HCT116 (cell line): ENCODE measurements around the gene PARVA. TPM values are rescaled to one million over a fixed set of nuclear protein-coding genes. Genes with fewer than 3 reads are reported as not detected.

Source experiments
- ATAC-seq: fragments of 200-7000 bp; cut with Tn5 transposase; 2 replicates; pipeline ENCODE4 v1.9.1; 2020; ENCODE audit warnings: mild to moderate bottlenecking, moderate library complexity
- BruUV-seq: library from RNA; stranded (reverse); fragments of 400-500 nt; replicated peaks from 2 replicates; lab custom pipeline; 2021; lab: Mats Ljungman, UMichigan
- CTCF ChIA-PET: fragments of 300-600 bp; sonication (Branson Sonifier 250); formaldehyde crosslinking; loops from one replicate; lab custom pipeline; 2021; ENCODE audit warnings: antibody characterized with exemption; lab: Charles Lee
- POLR2A ChIA-PET: fragments of 300-600, 350-600 bp; sonication (Branson Sonifier 250); formaldehyde crosslinking; loops from one replicate; lab custom pipeline; 2021; ENCODE audit warnings: antibody characterized with exemption; lab: Charles Lee
- RAD21 ChIA-PET, 2 experiments: fragments of 300-600 bp; sonication (Branson Sonifier 250); formaldehyde crosslinking; loops; one replicate each; lab custom pipeline; 2023; ENCODE audit warnings: low total read pairs in 2 of 2; ENCODE audit not compliant: uncharacterized antibody in 2 of 2, unreplicated experiment in 2 of 2, low non-redundant PET in 1 of 2; lab: Charles Lee
- DNase-seq: peaks from one replicate; pipeline ENCODE4 v3.0.0-alpha.2; 2010; ENCODE audit warnings: low read depth, low spot score
- H2AFZ ChIP-seq: fragments of 200-600 bp; shearing (Covaris generic), sonication (generic); 2 replicates; pipeline ENCODE4 v1.6.1; 2017; ENCODE audit warnings: low read depth, mixed run types, mixed read lengths, antibody characterized with exemption, low read length; ENCODE audit not compliant: poor library complexity, severe bottlenecking
- H3K27ac ChIP-seq: 2 replicates; pipeline ENCODE4 v1.5.1; 2012; ENCODE audit warnings: low read depth, low read length
- H3K27me3 ChIP-seq: fragments of 200-600 bp; sonication (generic); 2 replicates; pipeline ENCODE4 v1.6.1; 2016; ENCODE audit warnings: mixed run types, low read length, mixed read lengths; ENCODE audit not compliant: insufficient read depth
- H3K36me3 ChIP-seq, 2 experiments: fragments of 200-500 bp in 1 of 2; fragments of 200-600 bp in 1 of 2; sonication (Bioruptor generic) in 1 of 2; sonication (generic) in 1 of 2; 2 replicates each; pipeline versions ENCODE4 v1.5.1 to v1.6.1; 2014 to 2016; ENCODE audit warnings: low read length in 2 of 2, inconsistent platforms in 1 of 2, mixed read lengths in 1 of 2, mixed run types in 1 of 2; ENCODE audit not compliant: insufficient read depth in 2 of 2, control insufficient read depth in 1 of 2
- H3K4me1 ChIP-seq, 2 experiments: fragments of 200-600 bp in 1 of 2; sonication (generic) in 1 of 2; 2 replicates each; pipeline versions ENCODE4 v1.5.1 to v1.6.1; 2012 to 2017; ENCODE audit warnings: low read length in 2 of 2, inconsistent platforms in 1 of 2, mild to moderate bottlenecking in 1 of 2, mixed read lengths in 1 of 2, mixed run types in 1 of 2, moderate library complexity in 1 of 2; ENCODE audit not compliant: insufficient read depth in 2 of 2, control insufficient read depth in 1 of 2
- H3K4me2 ChIP-seq: fragments of 200-600 bp; sonication (generic); 2 replicates; pipeline ENCODE4 v1.6.1; 2017; ENCODE audit warnings: mixed run types, low read length, mixed read lengths
- H3K4me3 ChIP-seq, 2 experiments: fragments of 200-600 bp in 1 of 2; sonication (generic) in 1 of 2; replicated peaks in 1 of 2; 2 replicates each; pipeline ENCODE4 v1.5.1; 2011 to 2016; ENCODE audit warnings: low read length in 2 of 2, control low read depth in 1 of 2, low read depth in 1 of 2, mild to moderate bottlenecking in 1 of 2, mixed read lengths in 1 of 2, mixed run types in 1 of 2
- H3K79me2 ChIP-seq: fragments of 200-600 bp; sonication (generic); 2 replicates; pipeline ENCODE4 v1.6.1; 2017; ENCODE audit warnings: mild to moderate bottlenecking, mixed run types, low read length, moderate library complexity, mixed read lengths; ENCODE audit not compliant: insufficient read depth
- H3K9ac ChIP-seq: fragments of 200-600 bp; sonication (generic); 2 replicates; pipeline ENCODE4 v1.6.1; 2016; ENCODE audit warnings: low read length, mixed read lengths
- H3K9me2 ChIP-seq: fragments of 200-600 bp; sonication (generic), shearing (Covaris generic); 2 replicates; pipeline ENCODE4 v1.6.1; 2017; ENCODE audit warnings: mixed run types, mild to moderate bottlenecking, moderate library complexity; ENCODE audit not compliant: insufficient read depth
- H3K9me3 ChIP-seq, 2 experiments: fragments of 200-500 bp in 1 of 2; fragments of 200-600 bp in 1 of 2; sonication (Bioruptor generic) in 1 of 2; sonication (generic) in 1 of 2; 2 replicates each; pipeline ENCODE4 v1.6.1; 2014 to 2017; ENCODE audit warnings: low read length in 2 of 2, mixed read lengths in 2 of 2, inconsistent platforms in 1 of 2, low read depth in 1 of 2, mild to moderate bottlenecking in 1 of 2, mixed run types in 1 of 2, moderate library complexity in 1 of 2; ENCODE audit not compliant: control insufficient read depth in 1 of 2, insufficient read depth in 1 of 2
- H4K20me1 ChIP-seq: fragments of 200-600 bp; sonication (generic), shearing (Covaris generic); 2 replicates; pipeline ENCODE4 v1.6.1; 2017; ENCODE audit warnings: mixed run types, mild to moderate bottlenecking, moderate library complexity; ENCODE audit not compliant: insufficient read depth
- CBX3 ChIP-seq: IDR thresholded peaks from 2 replicates; pipeline ENCODE4 v1.6.1; 2012; ENCODE audit warnings: low read depth
- EGR1 ChIP-seq: IDR thresholded peaks from 2 replicates; pipeline ENCODE4 v1.6.1; 2012; ENCODE audit warnings: low read depth
- ELF1 ChIP-seq: IDR thresholded peaks from 2 replicates; pipeline ENCODE4 v1.6.1; 2012; ENCODE audit warnings: low read depth, borderline replicate concordance
- EZH2 ChIP-seq: fragments of 200-600 bp; sonication (generic); IDR thresholded peaks from 2 replicates; pipeline ENCODE4 v1.6.1; 2017; ENCODE audit warnings: antibody characterized with exemption, mixed run types
- EZH2phosphoT487 ChIP-seq: fragments of 200-600 bp; IDR thresholded peaks from 2 replicates; pipeline ENCODE4 v1.6.1; 2018; ENCODE audit warnings: antibody characterized with exemption, borderline replicate concordance
- FOSL1 ChIP-seq: IDR thresholded peaks from 2 replicates; pipeline ENCODE4 v1.6.1; 2012; ENCODE audit warnings: low read depth
- JUND ChIP-seq: IDR thresholded peaks from 2 replicates; pipeline ENCODE4 v1.6.1; 2012
- SIN3A ChIP-seq: IDR thresholded peaks from 2 replicates; pipeline ENCODE4 v1.6.1; 2012; ENCODE audit warnings: low read depth
- SP1 ChIP-seq: IDR thresholded peaks from 2 replicates; pipeline ENCODE4 v1.6.1; 2012; ENCODE audit warnings: low read depth
- YY1 ChIP-seq: IDR thresholded peaks from 2 replicates; pipeline ENCODE4 v1.6.1; 2011; ENCODE audit warnings: low read length, low read depth, moderate library complexity, mild to moderate bottlenecking; ENCODE audit not compliant: insufficient replicate concordance; ENCODE audit errors: extremely low read depth
- ZNF274 ChIP-seq: fragments of 200-500 bp; sonication (Bioruptor generic); IDR thresholded peaks from 2 replicates; pipeline ENCODE4 v1.6.1; 2014; ENCODE audit warnings: mild to moderate bottlenecking, low read depth, low read length, inconsistent platforms
- intact Hi-C: fragments of 100-400 bp; cut with micrococcal nuclease; formaldehyde crosslinking; loops from 2 replicates; pipeline ENCODE4 v1.10.0; 2022
- total RNA-seq: library from RNA; stranded (reverse); gene quantifications from one replicate; pipeline ENCODE4 v1.2.1, GENCODE V29; 2021; ENCODE audit not compliant: unreplicated experiment
- TF ChIP-seq, protein P1 (sequence below): IDR thresholded peaks from 2 replicates; pipeline ENCODE4 v1.6.1; 2012
- TF ChIP-seq, protein P2 (sequence below), 3 experiments: fragments of 200-600 bp in 1 of 3; sonication (generic) in 1 of 3; IDR thresholded peaks in 2 of 3; conservative IDR thresholded peaks in 1 of 3; 2 replicates each; pipeline ENCODE4 v1.5.1; 2012 to 2017; ENCODE audit warnings: low read depth in 2 of 3, low read length in 2 of 3, antibody characterized with exemption in 1 of 3, borderline replicate concordance in 1 of 3, control low read depth in 1 of 3, mild to moderate bottlenecking in 1 of 3, mixed read lengths in 1 of 3, mixed run types in 1 of 3, moderate library complexity in 1 of 3; ENCODE audit not compliant: insufficient read depth in 1 of 3

PARVA gene
- total RNA-seq, 1 experiment from 2014 or later = 18.4 TPM

DNA sequence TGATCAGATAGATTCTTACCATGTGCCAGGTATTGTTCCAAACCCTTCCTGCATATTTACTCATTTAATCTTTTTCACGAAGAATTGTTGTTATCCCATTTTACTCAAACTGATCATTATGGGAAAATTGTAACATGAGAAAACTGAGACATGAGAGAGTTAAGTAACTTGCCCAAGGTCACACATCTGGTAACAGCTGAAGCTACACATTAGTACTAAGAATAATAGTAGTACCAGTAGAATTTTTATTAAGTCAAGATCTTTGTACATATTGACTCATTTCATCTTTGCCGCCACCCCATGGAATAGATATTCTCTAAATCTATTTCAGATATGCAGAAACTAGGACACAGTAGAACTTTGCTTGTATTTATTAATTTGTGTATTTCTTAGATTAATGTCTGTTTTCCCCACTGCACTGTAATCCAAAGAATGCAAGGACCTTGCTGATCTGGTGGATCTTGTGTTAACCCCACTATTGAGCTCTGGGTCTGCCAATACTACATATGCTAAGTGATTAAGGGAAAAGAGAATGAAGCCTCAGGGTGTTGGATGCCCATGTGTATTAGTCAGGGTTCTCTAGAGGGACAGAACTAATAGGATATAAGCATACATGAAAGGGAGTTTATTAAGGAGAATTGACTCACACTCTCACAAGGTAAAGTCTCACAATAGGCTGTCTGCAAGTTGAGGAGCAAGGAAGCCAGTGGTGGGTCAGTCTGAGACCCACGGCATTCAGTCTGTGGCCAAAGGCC lies 72.8 kb downstream of the PARVA start:
- TF ChIP-seq YY1 (no peak), FOSL1 (no peak), SIN3A (no peak), ELF1 (no peak), ZNF274 (no peak), JUND (no peak), SP1 (no peak), EGR1 (no peak), EZH2 (no peak), EZH2phosphoT487 (no peak), CBX3 (no peak)
- TF ChIP-seq, protein P1, sequence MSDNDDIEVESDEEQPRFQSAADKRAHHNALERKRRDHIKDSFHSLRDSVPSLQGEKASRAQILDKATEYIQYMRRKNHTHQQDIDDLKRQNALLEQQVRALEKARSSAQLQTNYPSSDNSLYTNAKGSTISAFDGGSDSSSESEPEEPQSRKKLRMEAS = no peak
- TF ChIP-seq, protein P2, sequence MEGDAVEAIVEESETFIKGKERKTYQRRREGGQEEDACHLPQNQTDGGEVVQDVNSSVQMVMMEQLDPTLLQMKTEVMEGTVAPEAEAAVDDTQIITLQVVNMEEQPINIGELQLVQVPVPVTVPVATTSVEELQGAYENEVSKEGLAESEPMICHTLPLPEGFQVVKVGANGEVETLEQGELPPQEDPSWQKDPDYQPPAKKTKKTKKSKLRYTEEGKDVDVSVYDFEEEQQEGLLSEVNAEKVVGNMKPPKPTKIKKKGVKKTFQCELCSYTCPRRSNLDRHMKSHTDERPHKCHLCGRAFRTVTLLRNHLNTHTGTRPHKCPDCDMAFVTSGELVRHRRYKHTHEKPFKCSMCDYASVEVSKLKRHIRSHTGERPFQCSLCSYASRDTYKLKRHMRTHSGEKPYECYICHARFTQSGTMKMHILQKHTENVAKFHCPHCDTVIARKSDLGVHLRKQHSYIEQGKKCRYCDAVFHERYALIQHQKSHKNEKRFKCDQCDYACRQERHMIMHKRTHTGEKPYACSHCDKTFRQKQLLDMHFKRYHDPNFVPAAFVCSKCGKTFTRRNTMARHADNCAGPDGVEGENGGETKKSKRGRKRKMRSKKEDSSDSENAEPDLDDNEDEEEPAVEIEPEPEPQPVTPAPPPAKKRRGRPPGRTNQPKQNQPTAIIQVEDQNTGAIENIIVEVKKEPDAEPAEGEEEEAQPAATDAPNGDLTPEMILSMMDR (IDR thresholded peaks at IDR 0.05 in 2 of 3, conservative IDR thresholded peaks at IDR 0.05 in 1 of 3; ENCODE audit: borderline replicate concordance in 1 of 3, insufficient read depth in 1 of 3, low read depth in 2 of 3, low read length in 2 of 3) = no peak
- peak; percentile 6 for DNase-seq
- Histone ChIP-seq H3K9ac (no peak overlapping the region), H3K27ac (no peak overlapping the region), H3K4me1 (peaks cover 0 to 12% of the 10 kb centered on the region in 2 experiments; a peak in 1 of 4 replicates), H3K4me2 (0 out of 2 replicates have a peak overlapping the region, but pooled peaks have one; percentile 9), H3K36me3 (no peaks in the 10 kb centered on the region), H3K9me2 (no peaks in the 10 kb centered on the region), H3K9me3 (no peaks in the 10 kb centered on the region), H2AFZ (no peak overlapping the region), H4K20me1 (no peaks in the 10 kb centered on the region), H3K4me3 (no peak overlapping the region), H3K27me3 (no peaks in the 10 kb centered on the region), H3K79me2 (no peaks in the 10 kb centered on the region)
- ChIA-PET CTCF (no interaction called here), RAD21 (no interaction called here), POLR2A (no interaction called here)
- BruUV-seq = no TSS peak
- intact Hi-C loops = no loop called here
- ATAC-seq = no peak
